ENCODE data around the gene NDUFS8. TPM values are rescaled to one million over a fixed set of nuclear protein-coding genes. Genes with fewer than 3 reads are reported as not detected.

NDUFS8 gene
- total RNA-seq, 1 donor from 2014 or later: 143 TPM

GRCh38 chr11:68077617-68078582, 47.4 kb downstream of the NDUFS8 start:
- H3K27ac Mint-ChIP-seq (ENCODE audit: unreplicated experiment): no peak overlapping the region
- H3K36me3 Mint-ChIP-seq (ENCODE audit: unreplicated experiment): peaks cover 32% of the 10 kb centered on the region
- no peak for DNase-seq (ENCODE audit: extremely low spot score, unreplicated experiment)
- peaks cover 2% of the 10 kb centered on the region for H3K4me1 Mint-ChIP-seq (ENCODE audit: unreplicated experiment)
- no peaks in the 10 kb centered on the region for H3K27me3 Mint-ChIP-seq (ENCODE audit: unreplicated experiment)
- no peak for TF ChIP-seq CTCF (IDR thresholded peaks at IDR 0.05)
- H3K9me3 Mint-ChIP-seq (ENCODE audit: unreplicated experiment): no peaks in the 10 kb centered on the region
- H3K4me3 Mint-ChIP-seq (ENCODE audit: unreplicated experiment): no peak overlapping the region

- H3K4me1 Mint-ChIP-seq (ENCODE audit: unreplicated experiment): peaks cover 2% of the 10 kb centered on the region
- H3K27me3 Mint-ChIP-seq (ENCODE audit: unreplicated experiment): no peaks in the 10 kb centered on the region
- TF ChIP-seq CTCF (IDR thresholded peaks at IDR 0.05): no peak
- H3K9me3 Mint-ChIP-seq (ENCODE audit: unreplicated experiment): no peaks in the 10 kb centered on the region
- no peak overlapping the region for H3K27ac Mint-ChIP-seq (ENCODE audit: unreplicated experiment)
- no peak overlapping the region for H3K4me3 Mint-ChIP-seq (ENCODE audit: unreplicated experiment)
- H3K36me3 Mint-ChIP-seq (ENCODE audit: unreplicated experiment): peaks cover 25% of the 10 kb centered on the region
- no peak for DNase-seq (ENCODE audit: extremely low spot score, unreplicated experiment)
Measured at GRCh38 chr11:68080860-68081259, 50.4 kb downstream of the NDUFS8 start.

GRCh38 chr11:68081691-68082090, 51.2 kb downstream of the NDUFS8 start:
- no peak for DNase-seq (ENCODE audit: extremely low spot score, unreplicated experiment)
- H3K4me3 Mint-ChIP-seq (ENCODE audit: unreplicated experiment): no peak overlapping the region
- H3K4me1 Mint-ChIP-seq (ENCODE audit: unreplicated experiment): peaks cover 2% of the 10 kb centered on the region
- no peaks in the 10 kb centered on the region for H3K9me3 Mint-ChIP-seq (ENCODE audit: unreplicated experiment)
- H3K27ac Mint-ChIP-seq (ENCODE audit: unreplicated experiment): no peak overlapping the region
- TF ChIP-seq CTCF (IDR thresholded peaks at IDR 0.05): no peak
- H3K27me3 Mint-ChIP-seq (ENCODE audit: unreplicated experiment): no peaks in the 10 kb centered on the region
- H3K36me3 Mint-ChIP-seq (ENCODE audit: unreplicated experiment): peaks cover 24% of the 10 kb centered on the region

GRCh38 chr11:68082481-68082880, 52.0 kb downstream of the NDUFS8 start:
- H3K9me3 Mint-ChIP-seq (ENCODE audit: unreplicated experiment): no peaks in the 10 kb centered on the region
- no peak for TF ChIP-seq CTCF (IDR thresholded peaks at IDR 0.05)
- DNase-seq (ENCODE audit: extremely low spot score, unreplicated experiment): no peak
- no peak overlapping the region for H3K27ac Mint-ChIP-seq (ENCODE audit: unreplicated experiment)
- H3K4me1 Mint-ChIP-seq (ENCODE audit: unreplicated experiment): peaks cover 2% of the 10 kb centered on the region
- H3K4me3 Mint-ChIP-seq (ENCODE audit: unreplicated experiment): no peak overlapping the region
- H3K36me3 Mint-ChIP-seq (ENCODE audit: unreplicated experiment): peaks cover 23% of the 10 kb centered on the region
- H3K27me3 Mint-ChIP-seq (ENCODE audit: unreplicated experiment): no peaks in the 10 kb centered on the region

GRCh38 chr11:68083517-68083916, 53.0 kb downstream of the NDUFS8 start:
- TF ChIP-seq CTCF (IDR thresholded peaks at IDR 0.05): no peak
- peaks cover 19% of the 10 kb centered on the region for H3K36me3 Mint-ChIP-seq (ENCODE audit: unreplicated experiment)
- H3K27ac Mint-ChIP-seq (ENCODE audit: unreplicated experiment): no peak overlapping the region
- H3K4me1 Mint-ChIP-seq (ENCODE audit: unreplicated experiment): peaks cover 2% of the 10 kb centered on the region
- DNase-seq (ENCODE audit: extremely low spot score, unreplicated experiment): no peak
- H3K4me3 Mint-ChIP-seq (ENCODE audit: unreplicated experiment): no peak overlapping the region
- H3K9me3 Mint-ChIP-seq (ENCODE audit: unreplicated experiment): no peaks in the 10 kb centered on the region
- no peaks in the 10 kb centered on the region for H3K27me3 Mint-ChIP-seq (ENCODE audit: unreplicated experiment)

Data from osteocyte (in vitro differentiated cells).